ENCODE results near the gene FLNC.

- TF ChIP-seq ATOH8 (CRISPR knock-in tag; IDR thresholded peaks at IDR 0.05; ENCODE audit: low read depth) (no peak), SMC3 (IDR thresholded peaks at IDR 0.05) (no peak), CTCF (IDR thresholded peaks at IDR 0.05) (no peak), CEBPB (IDR thresholded peaks at IDR 0.05) (no peak), POLR2A (IDR thresholded peaks at IDR 0.05; ENCODE audit: low read length) (no peak), REST (IDR thresholded peaks at IDR 0.05) (no peak), RAD21 (conservative IDR thresholded peaks at IDR 0.05 in 1 of 2, IDR thresholded peaks at IDR 0.05 in 1 of 2) (no peak), EHMT2 (IDR thresholded peaks at IDR 0.05; ENCODE audit: low read depth) (no peak), EP300 (IDR thresholded peaks at IDR 0.05) (no peak), PBX3 (IDR thresholded peaks at IDR 0.05) (no peak), RNF2 (IDR thresholded peaks at IDR 0.05; ENCODE audit: borderline replicate concordance, low read depth) (no peak), RARB (CRISPR knock-in tag; IDR thresholded peaks at IDR 0.05) (no peak), CHD2 (IDR thresholded peaks at IDR 0.05; ENCODE audit: low read length, partially characterized antibody) (no peak)
Observed at GRCh38 chr7:128854396-128854795, 24.2 kb downstream of the FLNC start.
